ENCODE data around the gene CD300A. TPM values are rescaled to one million over a fixed set of nuclear protein-coding genes. Genes with fewer than 3 reads are reported as not detected.

The CD300A gene
- total RNA-seq, 1 donor: not detected

- H3K4me3 ChIP-seq (ENCODE audit: low read depth, low read length): no peak overlapping the region
- no peak for TF ChIP-seq CTCF (IDR thresholded peaks at IDR 0.05; ENCODE audit: insufficient read depth, low read length)
- no peak for DNase-seq (ENCODE audit: low read depth)
Measured at GRCh38 chr17:74427048-74427762, 39.2 kb upstream of the CD300A start.

GRCh38 chr17:74427763-74428153, 38.7 kb upstream of the CD300A start:
- no peak for DNase-seq (ENCODE audit: low read depth)
- H3K4me3 ChIP-seq (ENCODE audit: low read depth, low read length): no peak overlapping the region
- no peak for TF ChIP-seq CTCF (IDR thresholded peaks at IDR 0.05; ENCODE audit: insufficient read depth, low read length)

GRCh38 chr17:74429604-74430384, 36.6 kb upstream of the CD300A start:
- H3K4me3 ChIP-seq (ENCODE audit: low read depth, low read length): no peak overlapping the region
- DNase-seq (ENCODE audit: low read depth): no peak
- TF ChIP-seq CTCF (IDR thresholded peaks at IDR 0.05; ENCODE audit: insufficient read depth, low read length): no peak

GRCh38 chr17:74430385-74430705, 36.1 kb upstream of the CD300A start:
- DNase-seq (ENCODE audit: low read depth): no peak
- no peak for TF ChIP-seq CTCF (IDR thresholded peaks at IDR 0.05; ENCODE audit: insufficient read depth, low read length)
- H3K4me3 ChIP-seq (ENCODE audit: low read depth, low read length): no peak overlapping the region

GRCh38 chr17:74430706-74431567, 35.5 kb upstream of the CD300A start:
- no peak for TF ChIP-seq CTCF (IDR thresholded peaks at IDR 0.05; ENCODE audit: insufficient read depth, low read length)
- H3K4me3 ChIP-seq (ENCODE audit: low read depth, low read length): peak overlapping the region; percentile 41
- peak; percentile 60 for DNase-seq (ENCODE audit: low read depth)

- peak; percentile 8 for DNase-seq (ENCODE audit: low read depth)
- no peak for TF ChIP-seq CTCF (IDR thresholded peaks at IDR 0.05; ENCODE audit: insufficient read depth, low read length)
- H3K4me3 ChIP-seq (ENCODE audit: low read depth, low read length): peak within 1 kb of the TSS; percentile 41
Measured at GRCh38 chr17:74431568-74432423, 34.6 kb upstream of the CD300A start, which contains the start of gene GPRC5C. Gene GPRC5C (plus strand): TSS chr17:74432088. CDS start chr17:74439777, 7,689 bp downstream.
